H1 (cell line): ENCODE data around the gene TNFRSF14. TPM values are rescaled to one million over a fixed set of nuclear protein-coding genes. Genes with fewer than 3 reads are reported as not detected.

ENCODE experiments used
- CTCF ChIA-PET: fragments of 300-600 bp; sonication (Branson Sonifier 250); formaldehyde crosslinking; loops from one replicate; lab custom pipeline; 2021; ENCODE audit not compliant: partially characterized antibody; lab: Charles Lee
- POLR2A ChIA-PET: fragments of 300-600 bp; sonication (Branson Sonifier 250); formaldehyde crosslinking; loops from one replicate; lab custom pipeline; 2021; ENCODE audit warnings: inconsistent platforms; ENCODE audit not compliant: partially characterized antibody; lab: Charles Lee
- DNase-seq, 2 experiments: peaks; one replicate each; pipeline versions ENCODE4 v3.0.0 to v3.0.0-alpha.2; 2010 to 2022; ENCODE audit warnings: low spot score in 2 of 2, low read depth in 1 of 2, mixed read lengths in 1 of 2
- FAIRE-seq: peaks from 2 replicates; lab custom pipeline; 2011; peaks lifted over from hg19 to GRCh38; lab: Jason Lieb, UNC
- H2AFZ ChIP-seq: 2 replicates; pipeline ENCODE4 v1.8.1; 2012; ENCODE audit warnings: low read length, inconsistent platforms
- H2AK5ac ChIP-seq: 2 replicates; pipeline ENCODE4 v1.6.1; 2013; ENCODE audit warnings: low read depth, low read length
- H2BK120ac ChIP-seq: replicated peaks from 2 replicates; pipeline ENCODE3; 2013; ENCODE audit warnings: low read depth, low read length, inconsistent platforms
- H2BK12ac ChIP-seq: 2 replicates; pipeline ENCODE4 v1.6.1; 2013; ENCODE audit warnings: low read depth, low read length
- H2BK15ac ChIP-seq: 2 replicates; pipeline ENCODE4 v1.6.1; 2013; ENCODE audit warnings: low read length
- H2BK20ac ChIP-seq: 2 replicates; pipeline ENCODE4 v1.6.1; 2013; ENCODE audit warnings: low read length
- H2BK5ac ChIP-seq: 2 replicates; pipeline ENCODE4 v1.6.1; 2013; ENCODE audit warnings: low read depth, low read length
- H3K14ac ChIP-seq: 2 replicates; pipeline ENCODE4 v1.6.1; 2013; ENCODE audit warnings: inconsistent platforms; ENCODE audit not compliant: insufficient read length
- H3K18ac ChIP-seq: 2 replicates; pipeline ENCODE4 v1.6.1; 2013; ENCODE audit warnings: low read length; ENCODE audit errors: extremely low read depth
- H3K23ac ChIP-seq: 2 replicates; pipeline ENCODE4 v1.6.1; 2013; ENCODE audit warnings: inconsistent platforms; ENCODE audit not compliant: insufficient read length
- H3K23me2 ChIP-seq: 2 replicates; pipeline ENCODE4 v1.6.1; 2013; ENCODE audit warnings: low read depth, low read length
- H3K27ac ChIP-seq: 2 replicates; pipeline ENCODE4 v1.6.1; 2011; ENCODE audit warnings: low read depth, low read length, inconsistent platforms
- H3K27me3 ChIP-seq, 4 experiments: replicated peaks in 1 of 4; 1 replicate in 1 of 4; 2 replicates in 3 of 4; pipeline versions ENCODE4 v1.6.1 to v1.8.1; 2011 to 2013; ENCODE audit warnings: low read length in 3 of 4, mild to moderate bottlenecking in 3 of 4, inconsistent platforms in 2 of 4, mixed read lengths in 2 of 4, moderate library complexity in 1 of 4; ENCODE audit not compliant: control insufficient read depth in 3 of 4, insufficient read depth in 3 of 4; ENCODE audit errors: extremely low read depth in 1 of 4
- H3K36me3 ChIP-seq, 4 experiments: 2 replicates each; pipeline versions ENCODE4 v1.6.1 to v1.8.1; 2011 to 2013; ENCODE audit warnings: mild to moderate bottlenecking in 4 of 4, low read length in 3 of 4, moderate library complexity in 2 of 4, control low read depth in 1 of 4, inconsistent platforms in 1 of 4; ENCODE audit not compliant: insufficient read depth in 4 of 4, control insufficient read depth in 2 of 4
- H3K4ac ChIP-seq: replicated peaks from 2 replicates; pipeline ENCODE3; 2013; ENCODE audit warnings: low read length, low read depth, mixed read lengths, inconsistent platforms; ENCODE audit not compliant: insufficient read length
- H3K4me1 ChIP-seq, 4 experiments: replicated peaks in 1 of 4; 1 replicate in 1 of 4; 2 replicates in 3 of 4; pipeline versions ENCODE4 v1.6.1 to v1.8.1; 2011 to 2013; ENCODE audit warnings: low read length in 3 of 4, inconsistent platforms in 2 of 4, mixed read lengths in 1 of 4; ENCODE audit not compliant: insufficient read depth in 4 of 4, control insufficient read depth in 3 of 4
- H3K4me2 ChIP-seq, 2 experiments: 2 replicates each; pipeline versions ENCODE4 v1.6.1 to v1.8.1; 2011 to 2013; ENCODE audit warnings: low read depth in 2 of 2, low read length in 2 of 2, control low read depth in 1 of 2, inconsistent platforms in 1 of 2, mild to moderate bottlenecking in 1 of 2; ENCODE audit not compliant: insufficient read depth in 1 of 2
- H3K4me3 ChIP-seq, 4 experiments: fragments of 200-600, 300-600 bp in 1 of 4; sonication (generic), shearing (Covaris generic), sonication (Bioruptor Twin) in 1 of 4; 2 replicates each; pipeline versions ENCODE4 v1.5.1 to v1.8.1; 2011 to 2016; ENCODE audit warnings: low read length in 4 of 4, low read depth in 3 of 4, control low read depth in 2 of 4, inconsistent platforms in 2 of 4, mild to moderate bottlenecking in 2 of 4, mixed read lengths in 1 of 4, moderate library complexity in 1 of 4; ENCODE audit not compliant: insufficient read depth in 2 of 4; ENCODE audit errors: extremely low read depth in 1 of 4
- H3K56ac ChIP-seq: replicated peaks from 2 replicates; pipeline ENCODE3; 2013; ENCODE audit warnings: low read depth, mild to moderate bottlenecking, mixed read lengths, low read length, inconsistent platforms; ENCODE audit not compliant: insufficient read length
- H3K79me1 ChIP-seq: 2 replicates; pipeline ENCODE4 v1.6.1; 2013; ENCODE audit warnings: low read depth, low read length, control low read depth
- H3K79me2 ChIP-seq, 2 experiments: 2 replicates each; pipeline versions ENCODE4 v1.6.1 to v1.8.1; 2012 to 2013; ENCODE audit warnings: low read length in 2 of 2, mild to moderate bottlenecking in 2 of 2, inconsistent platforms in 1 of 2; ENCODE audit not compliant: insufficient read depth in 2 of 2, control insufficient read depth in 1 of 2
- H3K9ac ChIP-seq, 4 experiments: replicated peaks in 1 of 4; 1 replicate in 1 of 4; 2 replicates in 3 of 4; pipeline versions ENCODE4 v1.6.1 to v1.8.1; 2011 to 2013; ENCODE audit warnings: low read depth in 3 of 4, low read length in 3 of 4, control low read depth in 2 of 4, mild to moderate bottlenecking in 2 of 4, moderate library complexity in 2 of 4, inconsistent platforms in 1 of 4; ENCODE audit errors: extremely low read depth in 1 of 4
- H3K9me3 ChIP-seq, 2 experiments: 2 replicates each; pipeline versions ENCODE4 v1.6.1 to v1.8.1; 2012 to 2013; ENCODE audit warnings: mild to moderate bottlenecking in 2 of 2, moderate library complexity in 2 of 2, control low read depth in 1 of 2, inconsistent platforms in 1 of 2, low read depth in 1 of 2, low read length in 1 of 2, mixed read lengths in 1 of 2; ENCODE audit not compliant: insufficient read depth in 2 of 2
- H4K20me1 ChIP-seq, 2 experiments: replicated peaks in 1 of 2; 2 replicates each; pipeline versions ENCODE3 to v1.8.1; 2011 to 2013; ENCODE audit warnings: inconsistent platforms in 2 of 2, low read length in 2 of 2, mild to moderate bottlenecking in 1 of 2; ENCODE audit not compliant: insufficient read depth in 2 of 2, control insufficient read depth in 1 of 2
- H4K5ac ChIP-seq: 2 replicates; pipeline ENCODE4 v1.6.1; 2013; ENCODE audit warnings: low read length, low read depth, mixed read lengths, inconsistent platforms; ENCODE audit not compliant: insufficient read length
- H4K8ac ChIP-seq: 2 replicates; pipeline ENCODE4 v1.8.0; 2013; ENCODE audit warnings: mild to moderate bottlenecking, moderate library complexity, low read length, inconsistent platforms; ENCODE audit not compliant: insufficient read depth; ENCODE audit errors: extremely low read depth
- H4K91ac ChIP-seq: replicated peaks from 2 replicates; pipeline ENCODE3; 2013; ENCODE audit warnings: low read length, mixed read lengths, inconsistent platforms; ENCODE audit not compliant: insufficient read length
- ASH2L ChIP-seq: fragments of 200-600, 300-600 bp; sonication (generic); IDR thresholded peaks from one replicate; pipeline ENCODE4 v1.7.1; 2017; ENCODE audit warnings: low read length
- KDM1A ChIP-seq: fragments of 200-600, 300-600 bp; sonication (generic); IDR thresholded peaks from 2 replicates; pipeline ENCODE4 v1.7.1; 2016; ENCODE audit warnings: mild to moderate bottlenecking, low read length, borderline replicate concordance
- NRF1 ChIP-seq: IDR thresholded peaks from 2 replicates; pipeline ENCODE4 v1.6.1; 2011; ENCODE audit warnings: mild to moderate bottlenecking, low read depth, low read length, improper control_type of control experiment
- RFX5 ChIP-seq: IDR thresholded peaks from 2 replicates; pipeline ENCODE4 v1.6.1; 2011; ENCODE audit warnings: low read depth, low read length, improper control_type of control experiment, borderline replicate concordance
- TAF1 ChIP-seq: IDR thresholded peaks from 2 replicates; pipeline ENCODE4 v1.6.1; 2011; ENCODE audit warnings: mild to moderate bottlenecking, low read depth, low read length
- WGBS, 2 experiments: shearing (Covaris generic) in 1 of 2; methylation state at CpG; one replicate each; pipeline versions ENCODE4 v1.1.6 to v1.1.7; 2013 to 2015; ENCODE audit warnings: low lambda C conversion rate in 2 of 2, mixed read lengths in 2 of 2, inconsistent platforms in 1 of 2, low coverage in 1 of 2, missing lambda C conversion rate in 1 of 2; ENCODE audit not compliant: insufficient replicate concordance in 2 of 2, insufficient coverage in 1 of 2, insufficient read length in 1 of 2; ENCODE audit errors: extremely low coverage in 1 of 2, missing lambda C conversion rate in 1 of 2; 5-methylcytosine and 5-hydroxymethylcytosine counted together
- polyA plus RNA-seq, 7 experiments: library from polyadenylated mRNA; depleted of rRNA in 3 of 7; stranded (reverse) in 5 of 7; unstranded in 2 of 7; fragments of >200 nt in 5 of 7; fragments of 200-250 nt in 2 of 7; gene quantifications; 1 replicate in 5 of 7; 2 replicates in 1 of 7; 4 replicates in 1 of 7; pipeline versions ENCODE4 v1.2.1 to v1.2.3, GENCODE V29; 2011 to 2013; ENCODE audit warnings: missing spikeins in 2 of 7, mixed read lengths in 2 of 7
- total RNA-seq: library from RNA; stranded (reverse); fragmentation: NEBNext Ultra II Directional; extraction: Animal tissue kit (Norgen Biotek cat#: 25700); gene quantifications from 2 replicates; pipeline ENCODE4 v1.2.1, GENCODE V29; 2021
- TF ChIP-seq, protein P1 (sequence below), 3 experiments: IDR thresholded peaks; 1 replicate in 2 of 3; 2 replicates in 1 of 3; pipeline versions ENCODE4 v1.5.1 to v1.6.1; 2011; ENCODE audit warnings: low read length in 3 of 3, mild to moderate bottlenecking in 3 of 3, inconsistent platforms in 2 of 3, low read depth in 1 of 3, moderate library complexity in 1 of 3; ENCODE audit not compliant: insufficient read depth in 1 of 3; ENCODE audit errors: control extremely low read depth in 1 of 3

TNFRSF14 gene
- total and polyA plus RNA-seq, 2 of the 8 experiments (the other 6 are each of a cell fraction or from before 2014, with no cell fraction given) = 0.36 to 0.50 TPM

DNA sequence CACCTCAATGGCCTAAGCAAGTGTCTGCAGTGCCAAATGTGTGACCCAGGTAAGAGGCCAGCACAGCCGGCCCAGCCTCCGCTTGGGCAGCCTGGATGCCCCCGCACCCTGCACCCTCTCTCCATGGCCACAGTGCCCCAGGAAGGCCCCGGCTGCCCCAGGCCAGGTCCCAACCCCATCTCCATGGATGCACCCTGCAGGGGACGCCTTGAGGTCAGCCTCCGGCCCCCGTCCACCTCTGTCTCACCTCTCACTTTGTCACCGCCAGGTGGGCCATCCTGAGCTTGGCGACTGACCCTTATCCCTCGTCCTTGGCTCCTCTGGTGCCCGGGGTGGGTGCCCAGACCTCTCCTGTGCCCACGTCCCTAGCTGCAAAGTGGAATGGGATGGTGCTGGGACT is 2.2 kb downstream of the TNFRSF14 start:
- CTCF ChIA-PET = interaction anchor here (0.6 to 0.8 kb wide), 2 partner anchors 10 to 22 kb away, joined by 3 to 4 read pairs; no protein-coding TSS in a partner anchor
- 88% methylated on average over 8 of the region's 12 CpGs; no CpG with 5 or more reads in 1 of the 2 experiments for whole genome bisulfite sequencing, 2 experiments
- POLR2A ChIA-PET = no interaction called here

More for the DNA sequence above, 2.2 kb downstream of the TNFRSF14 start:
- H2BK120ac ChIP-seq = no peak overlapping the region
- no peak overlapping the region for H3K4me3 ChIP-seq
- no peaks in the 10 kb centered on the region for H3K23me2 ChIP-seq
- FAIRE-seq (no peak), DNase-seq (no peak)
- H3K4me2 ChIP-seq = no peak overlapping the region
- no peak overlapping the region for H2AK5ac ChIP-seq
- no peak overlapping the region for H2AFZ ChIP-seq
- no peaks in the 10 kb centered on the region for H3K36me3 ChIP-seq
- H3K79me1 ChIP-seq = no peaks in the 10 kb centered on the region
- H3K18ac ChIP-seq = no peak overlapping the region
- no peak overlapping the region for H2BK15ac ChIP-seq
- no peak overlapping the region for H4K5ac ChIP-seq
- no peaks in the 10 kb centered on the region for H3K79me2 ChIP-seq
- no peaks in the 10 kb centered on the region for H4K20me1 ChIP-seq
- TF ChIP-seq ASH2L (no peak), NRF1 (no peak), RFX5 (no peak), TAF1 (no peak), KDM1A (no peak)
- TF ChIP-seq, protein P1, sequence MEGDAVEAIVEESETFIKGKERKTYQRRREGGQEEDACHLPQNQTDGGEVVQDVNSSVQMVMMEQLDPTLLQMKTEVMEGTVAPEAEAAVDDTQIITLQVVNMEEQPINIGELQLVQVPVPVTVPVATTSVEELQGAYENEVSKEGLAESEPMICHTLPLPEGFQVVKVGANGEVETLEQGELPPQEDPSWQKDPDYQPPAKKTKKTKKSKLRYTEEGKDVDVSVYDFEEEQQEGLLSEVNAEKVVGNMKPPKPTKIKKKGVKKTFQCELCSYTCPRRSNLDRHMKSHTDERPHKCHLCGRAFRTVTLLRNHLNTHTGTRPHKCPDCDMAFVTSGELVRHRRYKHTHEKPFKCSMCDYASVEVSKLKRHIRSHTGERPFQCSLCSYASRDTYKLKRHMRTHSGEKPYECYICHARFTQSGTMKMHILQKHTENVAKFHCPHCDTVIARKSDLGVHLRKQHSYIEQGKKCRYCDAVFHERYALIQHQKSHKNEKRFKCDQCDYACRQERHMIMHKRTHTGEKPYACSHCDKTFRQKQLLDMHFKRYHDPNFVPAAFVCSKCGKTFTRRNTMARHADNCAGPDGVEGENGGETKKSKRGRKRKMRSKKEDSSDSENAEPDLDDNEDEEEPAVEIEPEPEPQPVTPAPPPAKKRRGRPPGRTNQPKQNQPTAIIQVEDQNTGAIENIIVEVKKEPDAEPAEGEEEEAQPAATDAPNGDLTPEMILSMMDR (IDR thresholded peaks at IDR 0.05; ENCODE audit: control extremely low read depth in 1 of 3, insufficient read depth in 1 of 3, low read depth in 1 of 3, low read length in 3 of 3) = no peak
- TF ChIP-seq, all 59 proteins: peak for 0
- Histone ChIP-seq H3K56ac (no peak overlapping the region), H3K27ac (no peak overlapping the region), H2BK12ac (no peak overlapping the region), H3K23ac (no peak overlapping the region), H3K14ac (no peak overlapping the region), H3K9me3 (no peaks in the 10 kb centered on the region; a peak in 1 of 4 replicates), H3K4me1 (peaks cover 0 to 6% (median 0%) of the 10 kb centered on the region in 4 experiments; a peak in 2 of 7 replicates), H2BK5ac (no peak overlapping the region), H3K4ac (no peak overlapping the region), H4K91ac (no peak overlapping the region), H3K27me3 (no peaks in the 10 kb centered on the region), H3K9ac (no peak overlapping the region), H2BK20ac (no peak overlapping the region), H4K8ac (no peak overlapping the region)
